Hepatocyte (in vitro differentiated cells): ENCODE data around the gene SEZ6.

ENCODE experiments used
- EZH2 ChIP-seq: fragments of 200-600 bp; sonication (generic); IDR thresholded peaks from 2 replicates; pipeline ENCODE4 v1.6.1; 2016; ENCODE audit warnings: antibody characterized with exemption, mild to moderate bottlenecking, borderline replicate concordance
- TF ChIP-seq, protein P1 (sequence below): fragments of 200-600 bp; sonication (generic); IDR thresholded peaks from 2 replicates; pipeline ENCODE4 v1.5.1; 2016; ENCODE audit warnings: antibody characterized with exemption, mild to moderate bottlenecking; ENCODE audit not compliant: poor library complexity

GRCh38 chr17:28946239-28946638 lies 59.6 kb downstream of the SEZ6 start:
- TF ChIP-seq, protein P1, sequence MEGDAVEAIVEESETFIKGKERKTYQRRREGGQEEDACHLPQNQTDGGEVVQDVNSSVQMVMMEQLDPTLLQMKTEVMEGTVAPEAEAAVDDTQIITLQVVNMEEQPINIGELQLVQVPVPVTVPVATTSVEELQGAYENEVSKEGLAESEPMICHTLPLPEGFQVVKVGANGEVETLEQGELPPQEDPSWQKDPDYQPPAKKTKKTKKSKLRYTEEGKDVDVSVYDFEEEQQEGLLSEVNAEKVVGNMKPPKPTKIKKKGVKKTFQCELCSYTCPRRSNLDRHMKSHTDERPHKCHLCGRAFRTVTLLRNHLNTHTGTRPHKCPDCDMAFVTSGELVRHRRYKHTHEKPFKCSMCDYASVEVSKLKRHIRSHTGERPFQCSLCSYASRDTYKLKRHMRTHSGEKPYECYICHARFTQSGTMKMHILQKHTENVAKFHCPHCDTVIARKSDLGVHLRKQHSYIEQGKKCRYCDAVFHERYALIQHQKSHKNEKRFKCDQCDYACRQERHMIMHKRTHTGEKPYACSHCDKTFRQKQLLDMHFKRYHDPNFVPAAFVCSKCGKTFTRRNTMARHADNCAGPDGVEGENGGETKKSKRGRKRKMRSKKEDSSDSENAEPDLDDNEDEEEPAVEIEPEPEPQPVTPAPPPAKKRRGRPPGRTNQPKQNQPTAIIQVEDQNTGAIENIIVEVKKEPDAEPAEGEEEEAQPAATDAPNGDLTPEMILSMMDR, result no peak
- TF ChIP-seq EZH2, result no peak
